SK-N-SH treated with all-trans-retinoic acid at 6 μM for 48 hours (cell line): ENCODE results near the gene PCSK5.

Experiments used
- ISL1 ChIP-seq: fragments of 250-450 bp; sonication (Bioruptor Pico); IDR thresholded peaks from 2 replicates; pipeline ENCODE4 v2.1.2; 2022; ENCODE audit warnings: mild to moderate bottlenecking, moderate library complexity
- OSR1 ChIP-seq: fragments of 250-450 bp; sonication (Bioruptor Pico); IDR thresholded peaks from 2 replicates; pipeline ENCODE4 v1.8.0; 2022; ENCODE audit warnings: moderate library complexity, mild to moderate bottlenecking, inconsistent platforms
- POU6F1 ChIP-seq: fragments of 250-450 bp; sonication (Bioruptor Pico); IDR thresholded peaks from 2 replicates; pipeline ENCODE4 v1.8.0; 2021; ENCODE audit warnings: low read depth, mild to moderate bottlenecking, moderate library complexity, borderline replicate concordance
- PPARA ChIP-seq: fragments of 250-450 bp; sonication (Bioruptor Pico); IDR thresholded peaks from 2 replicates; pipeline ENCODE4 v1.5.0; 2020; ENCODE audit warnings: mild to moderate bottlenecking, borderline replicate concordance
- TCF4 ChIP-seq: fragments of 250-450 bp; sonication (Bioruptor Pico); IDR thresholded peaks from 2 replicates; pipeline ENCODE4 v1.8.0; 2021; ENCODE audit warnings: mild to moderate bottlenecking, moderate library complexity, borderline replicate concordance
- ZFP3 ChIP-seq: fragments of 250-450 bp; sonication (Bioruptor Pico); IDR thresholded peaks from 2 replicates; pipeline ENCODE4 v1.5.0; 2020; ENCODE audit warnings: mild to moderate bottlenecking, moderate library complexity
- TF ChIP-seq, protein P1 (sequence below): fragments of 250-450 bp; sonication (Bioruptor Pico); IDR thresholded peaks from 2 replicates; pipeline ENCODE4 v1.5.1; 2020; ENCODE audit warnings: low read depth, mild to moderate bottlenecking, moderate library complexity

- TF ChIP-seq ISL1, result no peak
- TF ChIP-seq PPARA (CRISPR knock-in tag), result no peak
- no peak for TF ChIP-seq TCF4 (CRISPR knock-in tag)
- no peak for TF ChIP-seq ZFP3
- TF ChIP-seq, protein P1, sequence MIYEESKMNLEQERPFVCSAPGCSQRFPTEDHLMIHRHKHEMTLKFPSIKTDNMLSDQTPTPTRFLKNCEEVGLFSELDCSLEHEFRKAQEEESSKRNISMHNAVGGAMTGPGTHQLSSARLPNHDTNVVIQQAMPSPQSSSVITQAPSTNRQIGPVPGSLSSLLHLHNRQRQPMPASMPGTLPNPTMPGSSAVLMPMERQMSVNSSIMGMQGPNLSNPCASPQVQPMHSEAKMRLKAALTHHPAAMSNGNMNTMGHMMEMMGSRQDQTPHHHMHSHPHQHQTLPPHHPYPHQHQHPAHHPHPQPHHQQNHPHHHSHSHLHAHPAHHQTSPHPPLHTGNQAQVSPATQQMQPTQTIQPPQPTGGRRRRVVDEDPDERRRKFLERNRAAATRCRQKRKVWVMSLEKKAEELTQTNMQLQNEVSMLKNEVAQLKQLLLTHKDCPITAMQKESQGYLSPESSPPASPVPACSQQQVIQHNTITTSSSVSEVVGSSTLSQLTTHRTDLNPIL (CRISPR knock-in tag), result no peak
- TF ChIP-seq POU6F1 (CRISPR knock-in tag), result no peak
- TF ChIP-seq OSR1, result no peak
Observed at GRCh38 chr9:75890472-75891276, at the start of gene PCSK5.
